CD4-positive, alpha-beta T cell treated with Interleukin-17A for 4 hours (primary cell): Measurements from ENCODE around the gene AKIRIN1.
A peak's percentile ranks its signal among the peaks of the same experiment; 100 is the strongest.
"Not testable (repeated sequence)": the region's sequence is repeated elsewhere in the genome, so short reads cannot be mapped to it uniquely, and the experiment has no call there.

Source experiments
- DNase-seq: peaks from one replicate; pipeline ENCODE4 v3.0.0-alpha.2; 2020; ENCODE audit warnings: mixed read lengths

AKIRIN1 gene, protein sequence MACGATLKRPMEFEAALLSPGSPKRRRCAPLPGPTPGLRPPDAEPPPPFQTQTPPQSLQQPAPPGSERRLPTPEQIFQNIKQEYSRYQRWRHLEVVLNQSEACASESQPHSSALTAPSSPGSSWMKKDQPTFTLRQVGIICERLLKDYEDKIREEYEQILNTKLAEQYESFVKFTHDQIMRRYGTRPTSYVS

DNA sequence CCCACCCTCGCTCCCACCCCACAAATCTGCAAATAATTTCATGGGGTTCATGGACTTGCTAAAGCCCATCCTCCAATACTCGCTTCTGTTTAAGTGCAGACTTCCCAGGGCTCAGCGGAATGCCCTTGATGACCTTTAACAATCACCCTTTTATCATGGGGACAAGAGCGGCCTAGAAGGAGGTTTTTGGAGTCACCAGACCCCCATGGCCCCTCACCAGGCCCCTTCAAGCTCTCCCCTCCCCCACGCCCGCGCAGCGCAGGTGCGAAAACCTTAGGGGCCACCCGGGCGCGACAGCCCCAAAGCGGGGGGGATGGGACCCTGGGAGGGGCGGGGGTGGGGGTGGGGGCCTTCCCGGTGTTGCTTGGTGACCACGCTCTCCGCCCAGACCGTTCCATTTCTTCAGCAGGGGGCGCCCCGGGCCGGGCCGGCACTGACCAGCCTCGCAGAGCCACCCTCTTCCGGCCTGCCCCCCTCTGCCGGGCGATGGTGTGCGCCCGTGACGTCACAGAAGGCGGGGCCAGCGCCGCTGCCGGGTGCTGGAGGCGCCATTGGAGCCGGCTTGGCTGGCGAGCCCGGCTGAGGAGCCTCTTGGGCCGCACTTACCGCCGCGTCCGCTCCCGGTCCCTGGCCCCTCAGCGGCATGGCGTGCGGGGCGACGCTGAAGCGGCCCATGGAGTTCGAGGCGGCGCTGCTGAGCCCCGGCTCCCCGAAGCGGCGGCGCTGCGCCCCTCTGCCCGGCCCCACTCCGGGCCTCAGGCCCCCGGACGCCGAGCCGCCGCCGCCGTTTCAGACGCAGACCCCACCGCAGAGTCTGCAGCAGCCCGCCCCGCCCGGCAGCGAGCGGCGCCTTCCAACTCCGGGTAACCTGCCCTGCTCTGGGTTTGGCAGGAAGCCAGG, at the start of gene AKIRIN1:
TSS of gene AKIRIN1 (plus strand) at position 539 of the 900 bp plus-strand sequence. CDS start at position 644, 105 bp downstream.
- peak; percentile 96 for DNase-seq

DNA sequence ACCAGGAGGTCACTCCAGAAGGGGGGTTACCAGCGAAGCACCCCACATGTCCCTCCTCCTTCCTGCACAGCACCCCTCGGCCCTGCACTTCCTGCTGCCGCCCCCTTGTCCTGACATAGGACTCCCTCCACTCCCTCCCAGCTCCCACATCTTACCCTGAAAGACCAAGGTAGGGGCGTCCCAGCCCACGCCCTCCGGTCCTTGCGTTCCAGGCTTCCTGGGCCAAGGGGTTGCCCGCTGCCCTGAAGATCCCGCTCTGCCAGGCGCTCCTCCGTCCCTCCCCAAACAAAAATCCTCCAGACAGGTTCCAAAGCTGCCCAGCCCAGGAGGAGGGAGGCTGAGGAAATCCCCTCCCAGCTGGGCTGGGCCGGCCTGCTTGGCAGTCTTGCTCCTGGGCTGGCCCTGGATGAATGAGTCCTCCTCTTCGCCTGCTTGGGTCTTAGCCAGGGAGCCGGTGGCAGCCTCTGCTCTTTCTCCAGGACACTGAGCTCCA, 49.5 kb upstream of the AKIRIN1 start, which contains the start of gene RHBDL2:
TSS of gene RHBDL2 (minus strand) at position 304 of the 493 bp plus-strand sequence. CDS start 22,618 bp downstream, outside the sequence.
- no peak for DNase-seq

DNA sequence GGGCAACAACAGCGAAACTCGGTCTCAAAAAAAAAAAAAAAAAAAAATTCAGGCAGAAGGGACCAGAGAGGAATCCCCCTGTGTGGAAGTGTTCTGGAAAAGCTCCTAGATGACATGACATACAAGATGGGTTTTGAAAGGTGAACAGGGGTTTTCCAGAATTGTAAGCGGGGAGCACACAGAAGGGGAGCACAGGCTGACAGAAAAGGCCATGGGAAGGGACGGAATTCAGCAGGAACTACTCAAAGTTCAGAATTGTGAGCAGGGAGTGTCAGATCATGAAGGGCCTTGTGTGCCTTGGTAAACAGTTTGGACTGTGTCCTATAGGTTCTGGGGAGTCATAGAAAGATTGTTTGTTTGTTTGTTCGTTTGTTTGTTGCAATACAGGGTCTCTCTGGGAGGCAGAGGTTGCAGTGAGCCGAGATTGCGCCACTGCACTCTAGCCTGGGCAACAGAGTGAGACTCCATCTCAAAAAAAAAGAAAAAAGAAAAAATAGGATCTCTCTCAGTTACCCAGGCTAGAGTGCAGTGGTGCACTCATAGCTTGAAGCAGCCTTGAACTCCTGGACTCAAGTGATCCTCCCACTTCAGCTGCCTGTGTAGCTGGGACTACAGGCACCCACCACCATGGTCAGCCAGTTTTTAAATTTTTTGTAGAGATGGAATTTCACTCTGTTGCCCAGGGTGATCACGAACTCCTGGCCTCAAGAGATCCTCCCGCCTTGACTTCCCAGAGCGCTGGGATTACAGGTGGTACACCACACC, 48.2 kb upstream of the AKIRIN1 start:
- no peak for DNase-seq

DNA sequence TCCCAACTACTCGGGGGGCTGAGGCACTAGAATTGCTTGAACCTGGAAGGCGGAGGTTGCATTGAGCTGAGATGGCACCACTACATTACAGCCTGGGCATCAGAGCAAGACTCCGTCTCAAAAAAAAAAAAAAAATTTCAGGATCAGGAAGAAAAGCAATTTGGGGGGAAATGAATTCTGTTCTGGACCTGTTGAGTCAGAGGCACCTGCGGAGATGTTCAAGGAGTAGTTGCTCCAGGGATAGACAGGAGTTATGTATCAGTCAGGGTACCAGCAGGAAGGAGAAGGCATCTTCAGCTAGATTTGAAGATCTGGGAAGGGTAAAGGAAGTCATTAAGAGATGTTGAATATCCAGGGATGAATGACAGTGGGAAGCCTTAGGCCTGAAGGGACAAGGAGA, 46.5 kb upstream of the AKIRIN1 start:
- no peak for DNase-seq

DNA sequence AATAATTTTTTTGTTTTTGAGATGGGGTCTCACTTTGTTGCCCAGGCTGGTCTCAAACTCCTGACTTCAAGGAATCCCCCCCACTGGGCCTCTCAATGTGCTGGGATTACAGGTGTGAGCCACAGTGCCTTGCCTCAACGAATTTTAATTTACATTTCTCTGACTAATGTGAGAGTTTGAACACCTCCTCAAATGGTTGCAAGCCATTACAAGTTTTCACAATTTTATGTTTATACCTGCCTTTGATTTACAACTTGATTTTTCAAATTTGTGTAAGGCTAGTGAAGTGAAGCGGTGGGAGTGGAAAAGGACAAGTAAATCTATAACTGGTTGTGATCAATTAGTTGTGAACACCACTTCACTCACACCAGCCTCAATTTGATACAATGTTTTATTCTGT, 40.5 kb upstream of the AKIRIN1 start:
- no peak for DNase-seq

DNA sequence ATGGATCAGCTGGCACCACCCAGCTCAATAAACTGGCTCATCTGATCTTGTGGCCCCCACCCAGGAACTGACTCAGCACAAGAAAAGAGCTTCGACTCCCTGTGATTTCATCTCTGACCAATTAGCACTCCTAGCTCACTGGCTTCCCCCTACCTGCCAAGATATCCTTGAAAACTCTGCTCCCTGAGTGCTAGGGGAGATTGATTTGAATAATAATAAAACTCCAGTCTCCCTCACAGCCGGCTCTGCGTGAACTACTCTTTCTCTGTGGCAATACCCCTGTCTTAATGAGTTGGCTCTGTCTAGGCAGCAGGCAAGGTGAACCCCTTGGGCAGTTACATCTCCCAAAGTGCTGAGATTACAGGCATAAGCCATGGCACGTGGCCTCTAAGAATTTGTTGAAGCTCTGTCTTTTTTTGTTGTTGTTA, 37.6 kb upstream of the AKIRIN1 start:
- no peak for DNase-seq

DNA sequence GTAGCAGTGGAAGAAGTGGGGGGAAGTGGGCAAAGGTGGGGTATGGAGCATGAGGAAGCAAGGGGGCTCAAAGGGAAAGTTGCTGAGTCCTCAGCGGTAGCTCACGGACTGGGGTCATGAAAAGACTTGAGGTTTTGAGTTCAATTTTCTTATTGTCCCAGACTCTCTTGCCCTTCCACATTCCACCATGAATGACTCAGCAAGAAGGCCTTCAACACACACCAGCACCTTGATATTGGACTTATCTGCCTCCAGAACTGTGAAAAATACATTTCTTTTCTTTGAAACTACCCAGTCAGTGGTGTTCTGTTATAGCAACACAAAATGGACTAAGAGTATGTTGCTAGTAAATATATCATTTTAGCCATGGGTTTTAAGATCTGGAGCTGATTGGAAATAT, 32.1 kb upstream of the AKIRIN1 start:
- DNase-seq: no peak

DNA sequence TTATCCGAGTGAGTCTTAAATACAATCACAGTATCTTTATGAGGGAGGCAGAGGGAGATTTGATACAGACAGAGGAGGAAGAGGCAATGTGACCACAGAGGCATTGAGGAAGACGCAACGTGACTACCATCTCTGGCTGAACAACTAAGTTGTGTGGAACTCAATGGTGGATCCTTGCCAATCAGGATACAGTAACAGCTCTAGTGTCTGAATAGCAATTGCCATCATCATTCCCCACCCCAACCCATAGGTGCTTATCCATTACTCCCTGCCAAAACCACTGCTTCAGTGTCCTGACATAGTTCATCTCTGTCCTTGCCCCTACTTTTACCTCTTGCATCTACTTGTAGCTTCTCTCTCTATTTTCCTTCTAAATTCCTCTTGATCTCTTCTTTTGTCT, 29.0 kb upstream of the AKIRIN1 start:
- no peak for DNase-seq

DNA sequence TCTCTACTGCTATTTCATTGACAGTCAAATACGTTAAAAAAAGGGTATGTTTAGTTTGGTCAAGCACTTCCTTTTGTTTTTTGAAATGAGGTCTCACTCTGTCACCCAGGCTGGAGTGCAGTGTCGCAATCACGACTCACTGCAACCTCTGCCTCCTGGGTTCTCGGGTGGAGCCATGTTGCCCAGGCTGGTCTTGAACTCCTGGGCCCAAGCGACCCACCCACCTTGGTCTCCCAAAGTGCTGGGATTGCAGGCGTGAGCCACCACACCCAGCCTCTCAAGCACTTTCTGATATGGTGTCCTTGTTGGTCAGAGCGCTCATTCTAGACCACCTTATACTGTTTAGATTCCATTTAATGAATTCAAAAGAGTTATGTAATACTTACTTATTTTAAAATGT, 28.5 kb upstream of the AKIRIN1 start:
- no peak for DNase-seq

DNA sequence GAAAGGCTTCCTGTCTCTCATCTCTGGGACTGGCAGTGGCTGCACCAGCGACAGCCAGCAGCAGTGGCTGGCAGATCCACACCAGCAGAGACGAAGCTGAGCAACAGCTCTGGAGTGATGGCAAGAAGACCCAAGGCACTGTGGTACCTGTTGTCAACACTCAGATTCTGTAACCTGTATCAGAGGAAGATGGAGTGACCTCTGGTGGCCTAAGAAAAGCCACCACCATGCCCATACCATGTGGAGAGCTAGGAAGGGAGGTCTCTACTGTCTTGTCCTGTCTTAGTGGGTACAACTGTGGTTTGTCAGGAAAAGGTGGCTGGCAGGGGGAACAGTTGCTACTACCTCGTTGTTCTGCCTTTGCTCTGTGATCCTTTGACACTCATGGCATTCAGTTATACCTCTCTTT, 26.9 kb upstream of the AKIRIN1 start:
- peak; percentile 28 for DNase-seq

DNA sequence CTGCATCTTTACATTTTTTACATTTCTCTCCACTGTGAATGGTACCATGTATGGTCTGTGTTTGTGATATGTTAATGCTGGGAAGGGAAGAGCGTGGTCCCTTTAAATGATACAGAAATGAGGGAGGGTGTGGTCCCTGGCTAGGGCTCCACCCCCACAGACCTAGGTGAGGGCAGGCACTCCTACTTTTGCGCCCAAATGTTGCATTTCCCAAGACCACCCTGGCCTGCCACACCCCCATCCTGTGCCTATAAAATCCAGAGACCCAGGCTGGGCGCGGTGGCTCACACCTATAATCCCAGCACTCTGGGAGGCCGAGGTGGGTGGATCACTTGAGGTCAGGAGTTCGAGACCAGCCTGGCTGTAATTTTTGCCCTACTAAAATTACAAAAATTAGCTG, 17.9 kb upstream of the AKIRIN1 start:
- DNase-seq: not testable (repeated sequence)

DNA sequence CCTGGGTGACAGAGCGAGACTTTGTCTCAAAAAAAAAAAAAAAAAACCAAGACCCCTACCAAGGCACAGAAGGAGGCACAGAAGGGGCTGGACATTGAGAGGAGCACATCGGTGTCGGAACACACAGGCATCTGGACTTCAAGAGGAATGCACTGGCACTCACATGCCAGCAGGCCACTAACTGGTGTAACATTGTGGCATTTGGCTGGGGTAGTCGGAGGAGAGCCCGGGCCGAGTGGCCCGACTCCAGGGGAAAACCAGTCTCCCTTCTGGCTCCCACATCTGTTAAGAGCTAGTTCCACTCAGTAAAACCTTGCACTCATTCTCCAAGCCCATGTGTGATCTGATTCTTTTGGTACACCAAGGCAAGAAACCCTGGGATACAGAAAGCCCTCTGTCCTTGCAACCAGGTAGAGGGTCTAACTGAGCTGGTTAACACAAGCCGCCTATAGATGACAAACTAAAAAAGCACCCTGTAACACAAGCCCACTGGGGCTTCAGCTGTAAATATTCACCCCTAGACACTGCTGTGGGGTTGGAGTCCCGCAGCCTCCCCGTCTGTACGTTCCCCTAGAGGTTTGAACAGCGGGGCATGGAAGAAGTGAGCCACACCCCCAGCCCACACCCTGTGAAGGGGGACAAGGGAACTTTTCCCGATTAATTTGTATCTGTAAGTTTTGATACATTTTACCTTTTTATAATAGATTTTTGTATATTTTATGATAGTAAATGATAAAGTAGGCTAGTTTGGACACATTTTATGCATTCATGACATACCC, 17.2 kb upstream of the AKIRIN1 start:
- DNase-seq: no peak

DNA sequence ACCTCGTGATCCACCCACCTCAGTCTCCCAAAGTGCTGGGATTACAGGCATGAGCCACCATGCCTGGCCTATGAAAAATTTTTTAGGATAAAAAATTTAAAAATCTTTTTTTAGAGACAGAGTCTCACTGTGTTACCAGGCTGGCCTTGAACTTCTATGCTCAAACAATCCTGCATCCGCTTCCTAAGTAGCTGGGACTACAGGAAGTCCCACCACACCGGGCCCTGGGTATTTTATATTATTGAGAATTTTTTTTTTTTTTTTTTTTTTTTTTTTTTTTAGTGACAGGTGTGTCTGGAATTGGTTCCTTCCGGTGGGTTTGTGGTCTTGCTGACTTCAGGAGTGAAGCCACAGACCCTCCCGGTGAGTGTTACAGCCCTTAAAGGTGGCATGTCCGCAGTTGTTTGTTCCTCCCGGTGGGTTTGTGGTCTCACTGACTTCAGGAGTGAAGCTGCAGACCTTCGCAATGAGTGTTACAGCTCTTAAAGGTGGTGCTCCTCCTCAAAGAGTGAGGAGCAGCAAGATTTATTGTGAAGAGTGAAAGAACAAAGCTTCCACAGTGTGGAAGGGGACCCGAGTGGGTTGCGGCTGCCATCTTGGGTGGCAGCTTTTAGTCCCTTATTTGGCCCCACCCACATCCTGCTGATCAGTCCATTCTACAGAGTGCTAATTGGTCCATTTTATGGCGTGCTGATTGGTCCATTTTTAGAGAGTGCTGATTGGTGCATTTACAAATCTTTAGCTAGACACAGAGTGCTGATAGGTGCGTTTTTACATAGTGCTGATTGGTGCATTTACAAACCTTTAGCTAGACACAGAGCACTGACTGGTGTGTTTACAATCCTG, 13.5 kb upstream of the AKIRIN1 start:
- DNase-seq: peak; percentile 79

DNA sequence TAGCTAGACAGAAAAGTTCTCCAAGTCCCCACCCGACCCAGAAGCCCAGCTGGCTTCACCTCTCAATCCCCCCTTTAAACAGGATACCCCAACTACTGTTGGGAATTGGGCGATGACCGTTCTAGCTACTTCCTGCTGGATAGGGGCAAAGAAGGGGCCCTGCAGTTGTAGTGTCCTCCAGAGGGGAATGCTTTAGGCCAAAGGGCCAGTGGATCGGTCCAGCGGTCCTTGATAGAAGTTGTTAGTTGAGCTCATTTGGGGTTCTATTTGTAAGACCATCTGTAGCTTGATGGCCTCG, 12.9 kb upstream of the AKIRIN1 start:
- DNase-seq: peak; percentile 23

DNA sequence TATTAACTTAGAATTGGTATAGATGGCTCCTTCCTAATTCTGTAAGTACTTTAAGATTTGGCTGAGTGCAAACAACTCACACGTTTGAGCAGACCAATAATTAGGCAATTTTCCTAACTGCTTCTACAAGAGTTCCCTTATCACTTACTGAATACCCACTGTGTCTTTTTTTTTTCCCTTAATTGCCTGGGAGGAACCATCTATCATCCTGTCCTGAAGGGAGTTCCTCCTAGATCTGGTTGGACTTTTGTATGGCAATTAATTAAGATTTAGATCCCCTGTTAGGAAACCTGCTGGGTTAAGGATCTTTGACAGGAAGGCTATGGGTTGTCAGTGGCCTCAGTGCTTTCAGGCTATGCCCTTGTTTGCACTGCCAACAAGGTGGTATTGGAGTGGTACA, 11.7 kb upstream of the AKIRIN1 start:
- not testable (repeated sequence) for DNase-seq

DNA sequence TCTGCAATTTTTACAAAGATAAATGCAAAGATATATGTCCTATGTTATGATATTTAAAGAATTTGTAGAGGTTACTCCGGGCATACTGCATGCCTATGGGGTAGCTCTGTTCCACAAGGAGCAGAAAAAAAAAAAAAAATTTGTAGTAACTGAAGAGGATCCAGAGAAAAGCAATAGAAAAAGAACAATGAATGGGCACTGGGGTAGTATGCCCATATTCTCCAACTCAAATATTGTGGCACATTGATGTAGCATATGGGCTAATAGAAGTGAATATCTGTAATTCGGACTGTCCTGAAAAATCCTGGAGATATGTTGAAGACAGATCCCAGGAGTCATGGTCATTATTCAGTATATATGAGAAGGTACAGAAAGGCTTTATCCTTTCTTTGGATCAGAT, 1.1 kb upstream of the AKIRIN1 start:
- DNase-seq: no peak

DNA sequence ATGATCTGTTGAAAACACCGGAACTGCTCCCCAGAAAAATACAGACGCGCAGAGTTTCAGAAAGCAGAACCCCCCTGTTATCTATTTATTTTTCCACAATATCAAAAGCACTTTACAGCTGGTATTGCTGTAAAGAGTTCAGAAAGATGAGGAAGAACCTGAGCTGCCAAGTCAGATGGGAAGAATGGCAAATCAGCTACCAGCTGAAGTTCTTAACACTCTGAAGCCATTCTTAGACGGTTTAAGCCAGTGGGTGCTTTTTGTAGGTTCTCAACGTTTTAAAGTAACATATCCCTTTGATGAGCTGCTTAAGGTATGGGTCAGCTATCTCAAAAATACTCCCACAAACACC, 714 bp upstream of the AKIRIN1 start:
- no peak for DNase-seq

DNA sequence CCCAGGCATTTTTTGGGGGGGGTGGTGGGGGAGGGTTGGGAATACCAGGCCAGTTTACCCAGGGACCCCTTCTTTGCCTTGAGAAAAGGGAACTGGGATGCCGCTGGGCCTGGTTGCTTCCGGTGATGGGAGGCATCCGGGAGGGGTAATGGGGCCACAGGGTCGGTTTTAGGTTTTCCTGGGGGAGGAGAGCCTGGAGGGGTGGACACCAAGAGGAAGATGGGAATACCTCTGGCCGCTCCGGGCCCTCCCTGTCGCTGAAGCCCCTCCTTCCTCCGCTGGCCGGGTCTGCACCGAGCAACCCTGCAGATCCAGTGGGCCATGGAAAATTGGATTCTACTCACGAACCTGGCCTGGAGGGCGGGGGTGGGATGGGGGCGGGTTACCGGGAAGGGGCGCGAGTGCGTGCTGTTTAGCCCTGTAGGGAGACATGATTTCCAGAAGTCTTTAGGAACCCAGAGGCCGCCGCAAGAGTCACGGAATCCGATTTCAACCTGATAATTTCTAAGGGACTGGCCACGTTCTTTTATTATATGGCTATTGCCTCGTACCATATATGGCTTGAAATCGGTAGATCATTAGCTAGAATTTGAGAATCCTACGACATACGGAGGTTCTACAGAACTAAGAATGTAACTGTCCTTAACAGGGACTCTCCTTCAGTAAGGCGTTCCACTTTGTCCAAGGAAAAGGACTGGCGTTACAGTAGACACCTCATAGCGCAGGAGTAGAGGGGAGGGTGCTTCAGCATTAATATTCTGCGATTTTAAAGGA, 749 bp downstream of the AKIRIN1 start:
- peak; percentile 10 for DNase-seq

DNA sequence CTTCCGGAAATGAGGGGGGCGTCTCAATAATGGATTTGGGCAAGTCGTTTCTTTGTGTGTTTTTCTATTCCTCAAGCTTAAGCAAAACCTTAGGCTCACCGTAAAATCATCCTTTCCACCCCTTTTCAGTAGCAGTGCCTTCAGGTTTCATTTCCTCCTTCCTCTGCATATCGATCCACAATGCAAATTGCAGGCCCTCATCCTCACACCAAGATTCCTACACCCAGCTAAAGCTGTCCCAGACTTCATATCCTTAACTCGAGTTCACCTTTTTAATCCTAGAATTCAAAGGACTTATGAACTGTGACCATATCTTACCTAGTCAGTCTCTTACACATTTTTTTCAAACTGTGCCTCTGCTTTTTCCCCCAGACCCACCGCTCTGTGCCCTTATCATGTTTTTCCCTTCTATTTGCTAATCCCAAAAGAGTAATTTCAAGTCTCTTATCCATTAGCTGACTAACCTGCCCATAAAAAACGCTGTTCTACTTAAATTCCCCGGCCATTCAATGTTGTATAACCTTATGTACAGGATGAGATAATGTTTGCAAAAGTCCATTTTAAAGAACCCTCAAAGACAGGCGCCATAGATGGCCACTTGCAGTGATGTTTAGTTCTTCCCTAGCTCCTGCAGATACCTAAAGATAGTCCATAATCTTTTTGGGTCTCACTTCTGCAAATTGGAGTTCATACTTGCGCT, 1.5 kb downstream of the AKIRIN1 start:
- no peak for DNase-seq

DNA sequence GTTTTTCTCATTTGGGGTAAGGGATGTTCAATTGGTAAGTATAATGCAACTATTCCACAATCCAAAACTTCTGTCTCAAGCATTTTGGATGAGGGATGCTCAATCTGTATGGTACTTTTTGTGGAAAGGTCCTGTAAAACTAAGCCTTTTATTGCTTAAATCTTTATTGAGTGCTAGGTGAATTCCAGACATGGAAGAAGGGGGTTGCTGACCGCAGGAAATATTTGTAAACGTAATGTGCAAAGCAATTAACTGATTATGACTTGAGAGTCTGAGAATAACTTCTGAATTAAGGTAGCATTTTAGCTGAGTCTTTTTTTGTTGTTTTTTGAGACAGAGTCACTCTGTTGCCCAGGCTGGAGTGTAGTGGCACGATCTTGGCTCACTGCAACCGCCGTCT, 3.1 kb downstream of the AKIRIN1 start:
- DNase-seq: no peak
